Measurements from ENCODE around the gene EGLN2.

- TF ChIP-seq CTCF (IDR thresholded peaks at IDR 0.05) (no peak), EZH2 (IDR thresholded peaks at IDR 0.05) (no peak)
Measured at GRCh38 chr19:40798683-40799557, at the start of gene EGLN2.

Data from neural progenitor cell (in vitro differentiated cells).